Cardiac septum (tissue), 1 donor: Measurements from ENCODE around the gene RRN3. TPM values are rescaled to one million over a fixed set of nuclear protein-coding genes. Genes with fewer than 3 reads are reported as not detected.
"Not testable (repeated sequence)": the region's sequence is repeated elsewhere in the genome, so short reads cannot be mapped to it uniquely, and the experiment has no call there.

Experiments
- DNase-seq: peaks from one replicate; pipeline ENCODE4 v3.0.0-alpha.2; 2020; ENCODE audit warnings: low spot score
- intact Hi-C: fragments of 100-400 bp; cut with DNase I; formaldehyde crosslinking; loops from one replicate; pipeline ENCODE4 v1.14.0; 2022
- total RNA-seq: library from RNA; stranded (reverse); fragmentation: NEBNext Ultra II Directional; extraction: Animal tissue kit (Norgen Biotek cat#: 25700); gene quantifications from one replicate; pipeline ENCODE4 v1.2.1, GENCODE V29; 2021
- donor health status: DM: no; HTN: no; CAD: no.

RRN3 gene
- total RNA-seq, 1 donor from 2014 or later = 22.3 TPM

DNA sequence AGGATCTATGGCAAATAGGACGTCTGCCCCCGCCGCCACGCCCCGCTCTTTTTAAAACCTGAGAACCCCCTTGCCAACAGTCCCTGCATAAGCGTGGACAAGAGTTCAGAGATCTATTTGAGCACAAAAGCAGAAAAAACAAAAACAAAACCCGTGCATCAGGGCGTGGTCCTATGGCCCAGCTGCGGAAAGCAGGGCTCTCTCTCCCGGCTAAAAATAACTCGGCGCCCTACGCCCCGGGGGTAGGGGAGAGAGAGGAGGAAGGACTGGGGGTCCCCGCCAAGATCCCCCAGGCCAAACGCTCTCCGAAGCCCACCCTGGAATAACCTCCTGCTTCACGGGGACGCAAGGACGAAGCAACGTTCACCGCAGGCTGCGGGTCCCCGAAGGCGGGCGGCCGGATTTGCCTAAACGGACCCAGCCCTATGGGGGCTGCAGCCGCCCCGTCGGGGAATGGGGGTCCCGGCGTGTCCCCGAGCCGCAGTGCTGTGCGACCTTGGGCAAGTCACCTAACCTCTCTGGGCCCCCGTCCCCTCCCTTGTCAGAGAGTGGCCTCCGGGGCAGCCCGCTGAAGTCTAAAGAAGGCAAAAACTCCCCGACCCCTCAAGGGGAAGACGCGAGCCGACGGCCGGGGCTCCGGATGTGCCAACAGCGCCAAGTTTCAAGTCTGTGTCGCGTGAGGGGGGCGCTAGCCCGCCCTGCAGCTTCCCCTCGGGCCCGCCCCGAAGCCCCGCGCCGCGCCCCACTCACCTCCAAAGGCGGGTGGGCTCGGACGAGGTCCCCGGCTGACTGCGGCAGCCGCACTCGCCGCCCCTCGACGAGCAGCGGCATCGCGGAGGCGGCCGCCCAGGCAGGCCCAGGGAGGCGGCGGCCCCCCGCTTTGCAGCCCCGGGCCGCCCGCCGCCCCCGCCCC is 38.7 kb downstream of the RRN3 start:
- DNase-seq = no peak

GRCh38 chr16:15054357-15055140 is 39.5 kb downstream of the RRN3 start:
- DNase-seq = no peak
- intact Hi-C loops = no loop called here

More for the DNA sequence above, 38.7 kb downstream of the RRN3 start:
- intact Hi-C loops = no loop called here

DNA sequence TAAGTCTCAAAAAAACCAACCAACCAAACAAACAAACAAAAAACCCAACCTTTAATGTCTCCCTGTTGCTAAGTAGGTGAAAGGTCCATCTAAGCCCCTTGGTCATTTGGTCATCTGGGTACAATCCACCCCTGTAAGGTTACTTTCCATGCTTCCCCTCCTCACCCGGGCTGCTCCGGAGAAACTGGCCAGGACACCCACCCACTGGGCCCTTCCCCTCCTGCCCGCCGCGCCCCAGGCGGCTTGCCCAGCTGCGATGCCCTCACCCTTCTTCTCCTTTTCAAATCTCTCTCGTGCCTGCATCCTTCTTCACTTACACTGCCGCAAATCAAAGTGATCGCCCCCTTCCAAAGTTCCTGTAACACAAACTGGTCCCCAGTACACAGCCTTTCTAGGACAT is 40.2 kb downstream of the RRN3 start:
- no peak for DNase-seq
- intact Hi-C loops = no loop called here

DNA sequence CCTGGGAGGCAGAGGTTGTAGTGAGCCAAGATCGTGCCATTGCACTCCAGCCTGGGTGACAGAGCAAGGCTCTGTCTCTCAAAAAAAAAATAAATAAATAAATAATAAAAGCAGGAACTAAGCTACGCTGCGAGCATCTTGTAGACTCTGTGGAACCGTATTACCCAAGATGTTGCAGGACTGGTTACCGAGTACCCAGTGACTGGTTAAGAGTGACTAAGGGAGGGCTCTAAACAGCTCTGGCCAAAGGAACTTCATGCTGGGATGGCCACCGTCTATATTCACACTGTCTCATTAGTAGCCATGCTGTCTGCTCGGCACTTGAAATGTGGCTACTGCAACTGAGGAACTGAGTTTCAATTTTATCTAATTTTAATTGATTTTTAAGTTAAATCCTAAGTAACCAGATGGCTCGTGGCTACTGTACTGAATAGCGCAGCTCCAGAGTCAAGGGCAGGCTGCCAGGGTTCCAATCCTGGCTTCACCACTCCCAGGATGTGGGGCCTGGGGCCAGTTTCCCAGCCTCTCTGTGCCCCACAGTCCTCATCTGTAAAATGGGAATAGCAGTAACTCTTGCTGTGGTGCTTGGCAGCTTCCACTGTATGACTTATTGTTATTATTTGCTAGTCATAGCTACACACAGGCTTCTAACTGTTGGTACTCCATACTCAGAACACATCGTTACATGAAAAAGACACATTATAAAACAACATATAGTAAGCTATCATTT is 41.2 kb downstream of the RRN3 start:
- DNase-seq = no peak

GRCh38 chr16:15051387-15051951 is 42.6 kb downstream of the RRN3 start:
- intact Hi-C loops = no loop called here
- DNase-seq = no peak

More for the DNA sequence above, 41.2 kb downstream of the RRN3 start:
- intact Hi-C loops = no loop called here

DNA sequence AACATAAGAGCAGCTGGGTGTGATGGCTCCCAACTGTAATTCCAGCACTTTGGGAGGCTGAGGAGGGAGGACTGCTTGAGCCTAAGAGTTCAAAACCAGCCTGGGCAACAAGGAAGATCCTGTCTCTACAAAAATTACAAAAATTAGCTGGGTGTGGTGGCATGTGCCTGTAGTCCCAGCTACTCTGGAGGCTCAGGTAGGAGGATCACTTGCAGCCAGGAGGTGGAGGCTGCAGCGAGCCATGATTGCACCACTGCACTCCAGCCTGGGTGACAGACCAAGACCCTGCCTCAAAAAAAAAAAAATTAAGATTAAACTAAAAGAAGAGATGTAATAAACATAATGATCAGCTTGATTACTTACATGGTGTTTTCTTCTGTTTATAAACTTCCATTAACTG is 43.6 kb downstream of the RRN3 start:
- DNase-seq, intact Hi-C loops: not testable (repeated sequence)

DNA sequence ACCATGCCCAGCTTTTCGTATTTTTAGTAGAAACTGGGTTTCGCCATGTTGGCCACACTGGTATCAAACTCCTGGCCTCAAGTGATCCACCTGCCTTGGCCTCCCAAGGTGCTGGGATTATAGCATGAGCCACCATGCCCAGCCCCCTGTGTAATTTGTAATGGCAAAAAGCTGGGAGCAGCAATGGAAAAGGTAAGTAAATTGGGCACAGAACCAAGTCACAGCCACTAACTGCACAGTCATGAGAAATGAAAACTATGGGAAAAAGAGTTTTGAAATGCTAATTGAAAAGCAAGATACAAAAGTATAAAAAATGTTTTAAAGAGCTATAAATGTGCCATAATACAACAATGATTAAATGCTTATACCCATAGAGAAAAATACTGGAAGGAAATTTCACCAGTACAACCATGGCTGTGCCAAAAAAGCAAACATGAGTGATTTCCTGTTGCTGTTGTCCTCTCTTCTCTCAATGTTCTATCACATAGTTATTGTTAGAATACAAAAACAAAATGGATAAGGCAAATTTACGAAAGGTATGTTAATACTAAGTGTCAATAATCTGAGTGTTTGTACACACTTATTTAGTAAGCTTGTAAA is 44.4 kb downstream of the RRN3 start:
- intact Hi-C loops = no loop called here
- no peak for DNase-seq

DNA sequence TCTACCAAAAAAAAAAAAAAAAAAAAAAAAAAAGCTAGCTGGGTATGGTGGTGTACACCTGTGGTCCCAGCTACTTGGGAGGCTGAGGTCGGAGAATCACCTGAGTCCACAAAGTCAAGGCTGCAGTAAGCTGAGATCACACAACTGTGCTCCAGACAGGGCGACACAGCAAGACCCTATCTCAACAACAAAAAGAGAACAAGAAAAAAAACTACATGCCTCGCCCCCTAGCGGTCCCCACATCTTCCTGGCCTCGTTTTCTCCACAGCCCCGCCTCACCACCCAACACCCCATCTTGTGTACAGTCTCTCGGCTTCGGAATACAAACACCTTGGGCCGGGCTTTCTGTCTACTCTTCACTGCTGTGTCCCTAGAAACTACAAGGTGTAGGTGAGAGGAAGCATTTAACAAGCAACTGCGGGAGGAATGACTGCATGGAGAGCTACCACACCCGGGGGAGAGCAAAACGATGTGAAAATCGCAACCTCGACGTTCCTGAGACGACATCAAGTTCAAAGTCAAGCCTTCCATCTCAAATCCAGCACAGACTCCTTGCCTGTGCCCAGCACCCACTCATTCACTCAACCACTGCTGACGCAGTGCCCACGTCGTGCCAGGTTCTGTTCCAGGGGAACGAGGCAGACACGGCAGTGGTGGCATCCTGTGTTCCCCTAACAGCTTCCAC is 47.2 kb downstream of the RRN3 start:
- no peak for DNase-seq
- intact Hi-C loops = no loop called here

DNA sequence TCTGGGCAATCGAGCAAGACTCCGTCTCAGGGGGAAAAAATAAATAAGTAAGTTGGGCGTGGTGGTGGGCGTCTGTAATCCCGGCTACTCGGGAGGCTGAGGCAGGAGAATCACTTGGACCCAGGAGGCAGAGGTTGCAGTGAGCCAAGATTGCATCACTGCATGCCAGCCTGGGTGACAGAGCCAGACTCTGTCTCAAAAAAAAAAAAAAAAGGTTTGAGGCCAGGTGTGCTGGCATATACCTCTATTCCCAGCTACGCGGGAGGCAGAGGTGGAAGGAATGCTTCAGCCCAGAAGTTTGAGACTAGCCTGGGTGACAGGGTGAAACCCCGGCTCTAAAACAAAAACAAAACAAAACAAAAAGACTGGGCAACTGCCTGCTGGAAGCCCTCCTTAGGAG is 48.8 kb downstream of the RRN3 start:
- DNase-seq, intact Hi-C loops: not testable (repeated sequence)

- DNase-seq = no peak
- intact Hi-C loops = no loop called here
These were observed 49.8 kb downstream of the RRN3 start for GRCh38 chr16:15044286-15044685.

- intact Hi-C loops = no loop called here
- no peak for DNase-seq
These were observed 50.7 kb downstream of the RRN3 start for GRCh38 chr16:15043344-15043743.

DNA sequence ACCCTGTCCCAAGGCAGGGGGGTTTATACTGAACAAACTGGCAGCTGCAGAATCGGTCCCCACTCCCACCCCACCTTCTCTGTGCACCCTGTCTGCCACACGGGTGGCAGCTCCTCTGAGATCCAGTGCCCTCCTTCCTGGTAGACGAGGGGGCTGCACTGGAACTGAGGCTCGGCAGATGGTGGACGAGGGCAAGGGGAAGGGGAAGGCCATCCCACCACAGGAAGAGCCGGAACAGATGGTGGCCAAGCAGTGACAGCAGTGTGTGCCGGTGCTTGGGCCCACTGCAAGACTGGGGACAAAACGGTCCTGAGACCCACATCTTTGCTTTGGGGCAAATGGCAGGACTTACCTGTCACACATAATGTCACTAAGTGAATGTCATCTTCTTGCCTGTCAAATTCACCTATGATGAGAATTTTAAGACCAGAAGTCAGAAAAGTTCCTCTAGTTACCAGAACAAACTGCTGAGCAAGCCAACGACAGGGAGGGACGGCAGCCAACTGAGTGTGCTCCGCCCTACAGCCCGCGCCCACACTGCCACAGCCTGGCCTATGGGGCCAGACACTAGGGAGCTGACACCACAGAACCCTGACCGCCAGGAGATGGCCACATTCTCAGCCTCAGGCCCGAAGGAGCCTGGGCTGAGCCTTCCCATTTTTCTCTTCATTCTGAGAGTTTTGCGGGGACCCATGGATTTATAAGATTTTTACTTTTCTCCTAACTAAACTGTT is 52.6 kb downstream of the RRN3 start:
- peak; percentile 89 for DNase-seq

GRCh38 chr16:15038689-15039088 is 55.4 kb downstream of the RRN3 start:
- intact Hi-C loops = no loop called here
- no peak for DNase-seq

More for the DNA sequence above, 52.6 kb downstream of the RRN3 start:
- intact Hi-C loops = no loop called here

GRCh38 chr16:15037745-15038144 is 56.3 kb downstream of the RRN3 start:
- DNase-seq = no peak
- intact Hi-C loops = no loop called here

DNA sequence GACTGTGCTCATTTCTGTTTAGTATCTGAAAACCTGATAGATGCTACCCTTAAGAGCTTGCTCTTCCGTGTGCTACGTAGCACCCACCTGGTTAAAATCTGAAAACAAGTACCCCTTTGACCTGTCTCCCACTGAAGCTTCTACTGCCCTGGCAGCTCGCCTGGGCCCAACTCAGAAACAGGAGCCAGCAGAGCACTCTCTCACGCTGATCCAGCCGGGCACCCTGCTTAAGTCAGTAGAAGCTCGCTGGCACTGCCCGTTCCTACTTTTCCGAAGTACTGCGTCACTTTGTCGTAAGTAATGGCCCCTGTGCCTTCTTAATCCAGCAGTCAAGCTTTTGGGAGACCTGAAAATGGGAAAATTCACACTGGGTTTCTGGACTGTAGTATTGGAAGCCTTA is 57.1 kb downstream of the RRN3 start:
- intact Hi-C loops = no loop called here
- DNase-seq = peak; percentile 53

GRCh38 chr16:15035163-15035729 is 58.8 kb downstream of the RRN3 start:
- intact Hi-C loops = no loop called here
- peak; percentile 50 for DNase-seq

- DNase-seq = peak; percentile 65
- intact Hi-C loops = no loop called here
These were observed 59.6 kb downstream of the RRN3 start for GRCh38 chr16:15034266-15035162.
